DND-41 (cell line): ENCODE data around the gene MAP2.

Experiments
- ATAC-seq: fragments of 200-7000 bp; cut with Tn5 transposase; 3 replicates; pipeline ENCODE4 v1.9.1; 2021; ENCODE audit warnings: low read depth; ENCODE audit not compliant: insufficient read depth
- DNase-seq: peaks from one replicate; pipeline ENCODE4 v3.0.0-alpha.2; 2020
- H2AFZ ChIP-seq: 2 replicates; pipeline ENCODE4 v1.6.0; 2012; ENCODE audit warnings: low read depth, low read length
- H3K27ac ChIP-seq: 2 replicates; pipeline ENCODE4 v1.5.1; 2012; ENCODE audit warnings: low read length, inconsistent platforms
- H3K27me3 ChIP-seq: fragments of 200-600 bp; sonication (generic); 2 replicates; pipeline ENCODE4 v1.6.0; 2012; ENCODE audit warnings: low read length, mild to moderate bottlenecking, inconsistent platforms; ENCODE audit not compliant: insufficient read depth, poor library complexity
- H3K36me3 ChIP-seq: 2 replicates; pipeline ENCODE4 v1.5.1; 2012; ENCODE audit warnings: low read length, inconsistent platforms; ENCODE audit not compliant: insufficient read depth
- H3K4me1 ChIP-seq: 2 replicates; pipeline ENCODE4 v1.5.1; 2012; ENCODE audit warnings: mild to moderate bottlenecking, low read length; ENCODE audit not compliant: insufficient read depth
- H3K4me2 ChIP-seq: 2 replicates; pipeline ENCODE4 v1.6.0; 2012; ENCODE audit warnings: mild to moderate bottlenecking, moderate library complexity, low read length, inconsistent platforms; ENCODE audit not compliant: insufficient read depth
- H3K4me3 ChIP-seq, 2 experiments: fragments of 200-600 bp in 1 of 2; shearing (Covaris generic) in 1 of 2; 2 replicates each; pipeline ENCODE4 v1.5.1; 2012 to 2016; ENCODE audit warnings: inconsistent platforms in 2 of 2, low read length in 2 of 2, mild to moderate bottlenecking in 2 of 2, low read depth in 1 of 2, moderate library complexity in 1 of 2
- H3K79me2 ChIP-seq: 2 replicates; pipeline ENCODE4 v1.6.0; 2012; ENCODE audit warnings: low read length, inconsistent platforms; ENCODE audit not compliant: insufficient read depth
- H3K9ac ChIP-seq: 2 replicates; pipeline ENCODE4 v1.6.0; 2012; ENCODE audit warnings: low read depth, mild to moderate bottlenecking, inconsistent platforms, low read length, moderate library complexity
- H3K9me3 ChIP-seq: 2 replicates; pipeline ENCODE4 v1.5.1; 2012; ENCODE audit warnings: low read length, moderate library complexity, mild to moderate bottlenecking, inconsistent platforms; ENCODE audit not compliant: insufficient read depth, severe bottlenecking
- H4K20me1 ChIP-seq: 2 replicates; pipeline ENCODE4 v1.6.0; 2012; ENCODE audit warnings: low read length; ENCODE audit not compliant: insufficient read depth
- EZH2 ChIP-seq: IDR thresholded peaks from 3 replicates; pipeline ENCODE4 v1.6.1; 2012; ENCODE audit warnings: borderline replicate concordance, low read depth, mild to moderate bottlenecking, moderate library complexity, low read length, inconsistent platforms; ENCODE audit not compliant: severe bottlenecking
- TF ChIP-seq, protein P1 (sequence below): IDR thresholded peaks from 2 replicates; pipeline ENCODE4 v1.5.1; 2012; ENCODE audit warnings: borderline replicate concordance, low read length, moderate library complexity, mild to moderate bottlenecking; ENCODE audit not compliant: poor library complexity, severe bottlenecking; ENCODE audit errors: extremely low read depth

MAP2 gene

DNA sequence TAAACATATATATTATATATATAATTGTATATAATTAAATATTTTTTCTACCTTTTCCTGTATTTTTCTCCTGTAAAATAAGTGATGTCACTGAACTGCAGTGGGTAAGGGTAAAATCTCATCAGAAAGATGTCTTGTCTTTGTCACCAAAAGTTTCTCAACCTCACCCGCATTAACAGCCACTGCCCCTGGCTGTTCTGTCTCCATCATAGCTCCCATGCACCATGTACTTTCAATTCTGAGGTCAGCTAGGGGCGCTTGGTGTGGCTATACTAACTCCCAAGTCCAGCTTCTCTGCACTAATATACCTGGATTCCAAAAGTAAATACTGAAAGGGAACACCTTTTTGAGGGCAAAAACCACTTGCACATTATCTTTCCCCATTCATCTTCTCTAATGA lies 46.6 kb downstream of the MAP2 start:
- H3K9ac ChIP-seq: no peak overlapping the region
- H3K79me2 ChIP-seq: no peaks in the 10 kb centered on the region
- TF ChIP-seq, protein P1, sequence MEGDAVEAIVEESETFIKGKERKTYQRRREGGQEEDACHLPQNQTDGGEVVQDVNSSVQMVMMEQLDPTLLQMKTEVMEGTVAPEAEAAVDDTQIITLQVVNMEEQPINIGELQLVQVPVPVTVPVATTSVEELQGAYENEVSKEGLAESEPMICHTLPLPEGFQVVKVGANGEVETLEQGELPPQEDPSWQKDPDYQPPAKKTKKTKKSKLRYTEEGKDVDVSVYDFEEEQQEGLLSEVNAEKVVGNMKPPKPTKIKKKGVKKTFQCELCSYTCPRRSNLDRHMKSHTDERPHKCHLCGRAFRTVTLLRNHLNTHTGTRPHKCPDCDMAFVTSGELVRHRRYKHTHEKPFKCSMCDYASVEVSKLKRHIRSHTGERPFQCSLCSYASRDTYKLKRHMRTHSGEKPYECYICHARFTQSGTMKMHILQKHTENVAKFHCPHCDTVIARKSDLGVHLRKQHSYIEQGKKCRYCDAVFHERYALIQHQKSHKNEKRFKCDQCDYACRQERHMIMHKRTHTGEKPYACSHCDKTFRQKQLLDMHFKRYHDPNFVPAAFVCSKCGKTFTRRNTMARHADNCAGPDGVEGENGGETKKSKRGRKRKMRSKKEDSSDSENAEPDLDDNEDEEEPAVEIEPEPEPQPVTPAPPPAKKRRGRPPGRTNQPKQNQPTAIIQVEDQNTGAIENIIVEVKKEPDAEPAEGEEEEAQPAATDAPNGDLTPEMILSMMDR: no peak
- TF ChIP-seq EZH2: no peak
- H3K4me1 ChIP-seq: no peaks in the 10 kb centered on the region
- H3K9me3 ChIP-seq: no peaks in the 10 kb centered on the region
- DNase-seq (no peak), ATAC-seq (no peak)
- H3K27me3 ChIP-seq: no peaks in the 10 kb centered on the region
- H3K36me3 ChIP-seq: no peaks in the 10 kb centered on the region
- H3K27ac ChIP-seq: no peak overlapping the region
- no peak overlapping the region for H2AFZ ChIP-seq
- no peaks in the 10 kb centered on the region for H4K20me1 ChIP-seq
- no peak overlapping the region for H3K4me2 ChIP-seq
- H3K4me3 ChIP-seq: no peak overlapping the region

DNA sequence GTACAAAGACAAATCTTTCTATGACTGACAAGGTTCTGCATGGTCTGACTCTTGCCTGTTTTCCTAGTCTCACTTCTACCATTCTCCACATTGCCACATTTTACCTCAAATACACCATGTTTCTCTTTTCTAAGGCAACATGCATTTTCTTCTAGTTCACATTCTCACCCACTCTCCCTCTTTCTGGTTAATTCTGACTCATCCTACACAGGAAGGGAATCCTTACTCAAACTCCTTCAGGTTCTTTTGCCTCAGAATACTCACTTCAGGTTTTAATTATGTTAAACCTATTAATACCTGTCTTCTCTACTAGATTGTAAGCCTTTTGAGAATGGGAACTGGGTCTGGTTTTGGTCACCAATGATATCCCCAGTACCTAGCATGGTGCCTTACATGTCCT lies 47.2 kb downstream of the MAP2 start:
- H3K9me3 ChIP-seq: no peaks in the 10 kb centered on the region
- no peaks in the 10 kb centered on the region for H3K4me1 ChIP-seq
- no peak overlapping the region for H3K27ac ChIP-seq
- TF ChIP-seq EZH2: no peak
- TF ChIP-seq, protein P1: no peak
- H3K4me3 ChIP-seq: no peak overlapping the region
- no peak overlapping the region for H3K4me2 ChIP-seq
- no peaks in the 10 kb centered on the region for H3K79me2 ChIP-seq
- no peak for ATAC-seq
- no peak overlapping the region for H2AFZ ChIP-seq
- H3K36me3 ChIP-seq: no peaks in the 10 kb centered on the region
- no peak for DNase-seq
- H3K27me3 ChIP-seq: no peaks in the 10 kb centered on the region
- no peaks in the 10 kb centered on the region for H4K20me1 ChIP-seq
- no peak overlapping the region for H3K9ac ChIP-seq

DNA sequence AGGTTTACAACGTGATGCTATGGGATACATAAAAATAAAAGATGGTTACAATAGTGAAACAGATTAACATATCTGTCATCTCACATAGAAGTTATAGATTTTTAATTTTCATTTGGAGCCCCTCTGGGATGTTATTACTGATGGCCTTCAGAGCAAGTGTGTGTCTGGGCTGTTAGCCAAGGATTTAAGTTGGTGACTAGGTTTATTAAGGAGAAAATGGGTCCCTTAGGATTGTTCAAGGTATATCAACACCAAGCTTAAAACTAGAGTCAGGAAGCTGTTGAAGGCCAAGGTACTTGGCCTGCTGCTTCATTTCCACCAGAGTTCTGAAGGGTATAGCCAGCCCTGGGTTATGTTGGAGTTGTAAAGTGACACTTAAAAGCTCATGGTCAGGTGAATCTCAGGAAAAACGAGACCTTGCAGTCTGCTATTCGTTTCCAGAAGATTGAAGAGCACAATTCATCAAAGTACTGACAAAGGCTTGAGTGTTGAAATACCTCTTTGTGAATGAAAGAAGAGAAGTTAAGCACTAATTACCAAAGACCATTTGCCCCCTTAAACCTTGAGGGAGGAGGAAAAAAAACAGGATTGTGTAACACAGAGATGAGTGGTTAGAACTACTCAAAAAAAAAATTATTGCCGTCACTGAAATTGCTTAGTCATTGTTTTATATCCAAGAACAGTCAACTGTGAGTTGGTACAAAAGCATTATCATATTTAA lies 48.4 kb downstream of the MAP2 start:
- no peak for DNase-seq

More for the DNA sequence above, 48.4 kb downstream of the MAP2 start:
- TF ChIP-seq, protein P1: no peak
- no peak for TF ChIP-seq EZH2
- no peaks in the 10 kb centered on the region for H3K4me1 ChIP-seq
- H3K36me3 ChIP-seq: no peaks in the 10 kb centered on the region
- no peak overlapping the region for H3K27ac ChIP-seq
- no peaks in the 10 kb centered on the region for H3K27me3 ChIP-seq
- ATAC-seq: no peak
- no peak overlapping the region for H3K9ac ChIP-seq
- H3K4me2 ChIP-seq: no peak overlapping the region
- H3K79me2 ChIP-seq: no peaks in the 10 kb centered on the region
- H4K20me1 ChIP-seq: no peaks in the 10 kb centered on the region
- no peak overlapping the region for H3K4me3 ChIP-seq
- no peak overlapping the region for H2AFZ ChIP-seq
- no peaks in the 10 kb centered on the region for H3K9me3 ChIP-seq
